ENCODE data around the gene MYO1E.

DNA sequence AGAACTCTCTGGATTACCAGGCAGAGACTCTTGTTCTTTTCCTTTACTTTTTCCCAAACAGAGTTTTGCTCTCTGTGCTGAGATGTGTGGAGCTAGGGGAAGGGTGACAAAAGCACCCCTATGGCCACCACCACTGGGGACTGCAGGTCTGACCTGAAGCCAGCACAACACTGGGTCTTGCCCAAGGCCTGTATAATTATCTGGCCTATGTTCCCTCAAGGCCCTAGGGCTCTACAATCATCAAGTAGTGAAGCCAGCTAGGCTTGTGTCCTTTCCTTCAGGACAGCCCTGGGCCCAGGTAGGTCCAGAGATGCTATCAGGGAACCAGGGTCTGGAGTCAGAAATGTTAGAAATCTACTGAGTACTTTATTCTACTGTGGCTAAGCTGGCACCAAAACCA is 28.4 kb downstream of the MYO1E start:
- no peak for TF ChIP-seq CSDC2 (CRISPR knock-in tag; IDR thresholded peaks at IDR 0.05)
- TF ChIP-seq, protein P1, sequence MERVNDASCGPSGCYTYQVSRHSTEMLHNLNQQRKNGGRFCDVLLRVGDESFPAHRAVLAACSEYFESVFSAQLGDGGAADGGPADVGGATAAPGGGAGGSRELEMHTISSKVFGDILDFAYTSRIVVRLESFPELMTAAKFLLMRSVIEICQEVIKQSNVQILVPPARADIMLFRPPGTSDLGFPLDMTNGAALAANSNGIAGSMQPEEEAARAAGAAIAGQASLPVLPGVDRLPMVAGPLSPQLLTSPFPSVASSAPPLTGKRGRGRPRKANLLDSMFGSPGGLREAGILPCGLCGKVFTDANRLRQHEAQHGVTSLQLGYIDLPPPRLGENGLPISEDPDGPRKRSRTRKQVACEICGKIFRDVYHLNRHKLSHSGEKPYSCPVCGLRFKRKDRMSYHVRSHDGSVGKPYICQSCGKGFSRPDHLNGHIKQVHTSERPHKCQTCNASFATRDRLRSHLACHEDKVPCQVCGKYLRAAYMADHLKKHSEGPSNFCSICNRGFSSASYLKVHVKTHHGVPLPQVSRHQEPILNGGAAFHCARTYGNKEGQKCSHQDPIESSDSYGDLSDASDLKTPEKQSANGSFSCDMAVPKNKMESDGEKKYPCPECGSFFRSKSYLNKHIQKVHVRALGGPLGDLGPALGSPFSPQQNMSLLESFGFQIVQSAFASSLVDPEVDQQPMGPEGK (CRISPR knock-in tag; IDR thresholded peaks at IDR 0.05; ENCODE audit: borderline replicate concordance), result no peak
- no peak for TF ChIP-seq ARNTL (CRISPR knock-in tag; IDR thresholded peaks at IDR 0.05; ENCODE audit: borderline replicate concordance, low read depth)
- TF ChIP-seq GLIS3 (CRISPR knock-in tag; IDR thresholded peaks at IDR 0.05), result no peak
- TF ChIP-seq ISL1 (CRISPR knock-in tag; IDR thresholded peaks at IDR 0.05), result no peak
- TF ChIP-seq TCF4 (CRISPR knock-in tag; IDR thresholded peaks at IDR 0.05; ENCODE audit: borderline replicate concordance), result no peak
- no peak for TF ChIP-seq ZFP3 (CRISPR knock-in tag; IDR thresholded peaks at IDR 0.05)
- no peak for TF ChIP-seq PPARA (CRISPR knock-in tag; IDR thresholded peaks at IDR 0.05; ENCODE audit: borderline replicate concordance)
